ENCODE data around the gene RPL9. TPM values are rescaled to one million over a fixed set of nuclear protein-coding genes. Genes with fewer than 3 reads are reported as not detected.

The RPL9 gene
- total and polyA plus RNA-seq, 2 of the 8 experiments (the other 6 are each of a cell fraction or from before 2014, with no cell fraction given), result 1,161 to 1,184 TPM

- Histone ChIP-seq H3K23ac (ENCODE audit: insufficient read length) (no peak overlapping the region), H3K79me1 (ENCODE audit: low read depth, low read length) (no peaks in the 10 kb centered on the region), H3K23me2 (ENCODE audit: low read depth, low read length) (no peaks in the 10 kb centered on the region), H4K91ac (replicated peaks; ENCODE audit: insufficient read length, low read length) (no peak overlapping the region), H2AK5ac (ENCODE audit: low read depth, low read length) (no peak overlapping the region), H3K4me1 (replicated peaks in 1 of 4; ENCODE audit: control insufficient read depth in 3 of 4, insufficient read depth in 4 of 4, low read length in 3 of 4) (no peaks in the 10 kb centered on the region), H4K5ac (ENCODE audit: insufficient read length, low read depth, low read length) (no peak overlapping the region), H3K4me2 (ENCODE audit: insufficient read depth in 1 of 2, low read depth in 2 of 2, low read length in 2 of 2) (no peak overlapping the region), H2BK12ac (ENCODE audit: low read depth, low read length) (no peak overlapping the region), H3K4ac (replicated peaks; ENCODE audit: insufficient read length, low read depth, low read length) (no peak overlapping the region), H3K9me3 (ENCODE audit: insufficient read depth in 2 of 2, low read depth in 1 of 2, low read length in 1 of 2) (no peaks in the 10 kb centered on the region), H2AFZ (ENCODE audit: low read length) (no peak overlapping the region), H3K9ac (replicated peaks in 1 of 4; ENCODE audit: extremely low read depth in 1 of 4, low read depth in 3 of 4, low read length in 3 of 4) (no peak overlapping the region), H3K79me2 (ENCODE audit: control insufficient read depth in 1 of 2, insufficient read depth in 2 of 2, low read length in 2 of 2) (no peaks in the 10 kb centered on the region), H3K27ac (ENCODE audit: low read depth, low read length) (no peak overlapping the region), H2BK15ac (ENCODE audit: low read length) (no peak overlapping the region), H4K20me1 (replicated peaks in 1 of 2; ENCODE audit: control insufficient read depth in 1 of 2, insufficient read depth in 2 of 2, low read length in 2 of 2) (no peaks in the 10 kb centered on the region), H3K27me3 (replicated peaks in 1 of 4; ENCODE audit: control insufficient read depth in 3 of 4, extremely low read depth in 1 of 4, insufficient read depth in 3 of 4, low read length in 3 of 4) (no peaks in the 10 kb centered on the region), H3K36me3 (ENCODE audit: control insufficient read depth in 2 of 4, insufficient read depth in 4 of 4, low read length in 3 of 4) (peaks cover 2 to 42% (median 25%) of the 10 kb centered on the region in 4 experiments; a peak in 7 of 8 replicates), H3K18ac (ENCODE audit: extremely low read depth, low read length) (no peak overlapping the region), H2BK5ac (ENCODE audit: low read depth, low read length) (no peak overlapping the region), H3K56ac (replicated peaks; ENCODE audit: insufficient read length, low read depth, low read length) (no peak overlapping the region), H2BK120ac (replicated peaks; ENCODE audit: low read depth, low read length) (no peak overlapping the region), H2BK20ac (ENCODE audit: low read length) (no peak overlapping the region), H3K4me3 (ENCODE audit: extremely low read depth in 1 of 4, insufficient read depth in 2 of 4, low read depth in 3 of 4, low read length in 4 of 4) (no peak overlapping the region), H3K14ac (ENCODE audit: insufficient read length) (no peak overlapping the region), H4K8ac (ENCODE audit: extremely low read depth, insufficient read depth, low read length) (no peak overlapping the region)
- ChIA-PET POLR2A (ENCODE audit: partially characterized antibody) (interaction anchor here (0.7 to 3.2 kb wide), 10 partner anchors 9 to 434 kb away, joined by 3 to 30 read pairs (median 4); partner anchors contain the start of genes LIAS, RPL9 and UGDH), CTCF (ENCODE audit: partially characterized antibody) (interaction anchor here (0.6 to 2.8 kb wide), 36 partner anchors 8 to 1312 kb away, joined by 3 to 18 read pairs (median 4); partner anchors contain the start of genes LIAS, RPL9, SMIM14 and UGDH)
- FAIRE-seq (peak; percentile 98), DNase-seq (ENCODE audit: low read depth in 1 of 2, low spot score in 2 of 2) (no peak)
- 70% methylated on average over 4 of the region's 4 CpGs; no CpG with 5 or more reads in 1 of the 2 experiments for WGBS, 2 experiments (ENCODE audit: extremely low coverage in 1 of 2, insufficient coverage in 1 of 2, insufficient read length in 1 of 2, insufficient replicate concordance in 2 of 2, low coverage in 1 of 2, low lambda C conversion rate in 2 of 2, missing lambda C conversion rate in 1 of 2)
- TF ChIP-seq TEAD4 (IDR thresholded peaks at IDR 0.05; ENCODE audit: low read depth, low read length), result peak; percentile 47; the same call in 1 of the 2 replicates
- no peak for TF ChIP-seq TCF12 (IDR thresholded peaks at IDR 0.05; ENCODE audit: low read depth, low read length)
Observed at GRCh38 chr4:39469429-39470077, 10.8 kb upstream of the RPL9 start.

Measured in H1 (cell line).